Astrocyte of the cerebellum (primary cell): ENCODE data around the gene DNAH2.

Experiments used
- DNase-seq: peaks from one replicate; pipeline ENCODE4 v3.0.0-alpha.2; 2011; ENCODE audit warnings: low read depth
- H3K4me3 ChIP-seq: 2 replicates; pipeline ENCODE4 v1.5.1; 2011; ENCODE audit warnings: mild to moderate bottlenecking, low read depth, low read length, moderate library complexity
- CTCF ChIP-seq: IDR thresholded peaks from 2 replicates; pipeline ENCODE4 v1.5.1; 2012; ENCODE audit warnings: low read length, low read depth, moderate library complexity, mild to moderate bottlenecking; ENCODE audit errors: missing control alignments
- in situ Hi-C: cut with HindIII; loops from 2 replicates; pipeline ENCODE4 v1.10.0; 2017; ENCODE audit warnings: low sequenced_read_pairs

Gene DNAH2

GRCh38 chr17:7716901-7717755 is at the start of gene DNAH2:
Gene DNAH2 (plus strand): TSS chr17:7717744. CDS start chr17:7719735, 1,991 bp downstream.
- in situ Hi-C loops = no loop called here
- peak within 1 kb of the TSS; percentile 52 for H3K4me3 ChIP-seq

GRCh38 chr17:7668482-7668881 is 49.1 kb upstream of the DNAH2 start:
- DNase-seq = no peak
- no peak for TF ChIP-seq CTCF
- in situ Hi-C loops = no loop called here
- H3K4me3 ChIP-seq = no peak overlapping the region

More at GRCh38 chr17:7716901-7717755, at the start of gene DNAH2:
- TF ChIP-seq CTCF = peak; percentile 49
- peak; percentile 85 for DNase-seq

- TF ChIP-seq CTCF = peak; percentile 40
- DNase-seq = no peak
- H3K4me3 ChIP-seq = no peak overlapping the region
- in situ Hi-C loops = no loop called here
Measured at GRCh38 chr17:7673239-7673638, 44.3 kb upstream of the DNAH2 start.

GRCh38 chr17:7674934-7675333 is 42.6 kb upstream of the DNAH2 start:
- in situ Hi-C loops = no loop called here
- no peak for DNase-seq
- no peak overlapping the region for H3K4me3 ChIP-seq
- TF ChIP-seq CTCF = no peak

- no peak overlapping the region for H3K4me3 ChIP-seq
- DNase-seq = no peak
- no peak for TF ChIP-seq CTCF
- in situ Hi-C loops = no loop called here
Measured at GRCh38 chr17:7676533-7676932, 41.0 kb upstream of the DNAH2 start.

GRCh38 chr17:7677388-7678067 is 40.0 kb upstream of the DNAH2 start:
- DNase-seq = no peak
- H3K4me3 ChIP-seq = no peak overlapping the region
- no peak for TF ChIP-seq CTCF
- in situ Hi-C loops = no loop called here
